ENCODE results near the gene VSX1.

Gene VSX1

DNA sequence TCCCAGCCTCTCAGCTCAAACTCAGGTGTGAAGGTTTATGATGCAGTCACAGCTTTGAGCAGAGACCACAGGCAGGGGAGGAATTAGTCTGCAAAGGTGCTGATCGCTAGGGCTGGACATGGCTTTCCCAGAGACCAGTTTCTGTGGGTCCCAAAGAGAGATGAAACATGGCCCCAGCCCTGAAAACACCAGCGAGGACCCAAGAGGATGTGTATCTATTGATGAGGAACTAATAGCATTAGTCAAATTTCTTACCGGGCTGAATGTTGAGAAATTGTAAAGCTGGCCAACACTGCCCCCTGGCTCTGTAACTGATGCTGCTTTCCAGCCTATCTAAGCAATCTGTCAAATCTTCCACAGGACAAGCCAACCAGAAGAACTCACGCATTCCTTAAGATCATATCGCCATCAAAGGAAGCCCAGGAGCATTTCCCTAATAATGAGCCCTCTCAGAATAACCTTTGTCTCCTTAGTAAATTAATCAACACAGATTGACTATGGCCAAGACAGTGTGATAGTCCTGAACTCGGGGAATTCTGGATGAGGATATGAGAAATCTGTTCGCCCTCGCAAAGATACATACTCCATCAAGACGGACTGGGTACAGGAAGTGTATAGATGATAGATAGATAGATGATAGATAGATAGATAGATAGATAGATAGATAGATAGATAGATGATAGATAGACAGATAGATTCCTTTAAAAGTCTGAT lies 16.2 kb downstream of the VSX1 start:
- DNase-seq (ENCODE audit: low read depth, low spot score), result no peak

DNA sequence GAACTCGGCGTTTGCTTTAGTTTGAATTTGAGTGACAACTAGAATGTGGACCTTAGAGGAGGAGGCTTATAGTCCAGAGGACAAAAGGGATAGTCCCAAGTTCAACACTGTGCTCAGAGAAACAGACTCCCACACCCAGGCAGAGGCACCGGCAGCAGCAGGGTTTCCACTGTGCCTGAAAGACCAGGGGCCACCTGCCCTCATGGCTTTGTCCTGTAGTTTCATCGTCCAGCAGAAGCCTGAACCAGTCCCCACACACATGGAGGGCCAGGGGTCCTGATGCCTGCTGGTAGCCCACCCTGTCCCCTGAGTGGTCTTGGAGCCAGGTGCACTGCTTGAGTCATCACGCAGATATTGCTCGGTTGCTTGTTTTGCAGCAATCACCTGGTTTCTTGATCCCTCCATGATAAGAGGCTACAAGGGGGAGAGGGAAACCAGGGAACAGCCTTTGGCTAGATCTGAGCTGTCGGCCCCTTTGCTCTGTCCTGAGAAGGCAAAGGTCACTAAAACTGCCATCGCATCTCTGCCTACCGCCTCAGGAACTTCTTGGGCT lies 16.8 kb downstream of the VSX1 start:
- no peak for DNase-seq (ENCODE audit: low read depth, low spot score)

DNA sequence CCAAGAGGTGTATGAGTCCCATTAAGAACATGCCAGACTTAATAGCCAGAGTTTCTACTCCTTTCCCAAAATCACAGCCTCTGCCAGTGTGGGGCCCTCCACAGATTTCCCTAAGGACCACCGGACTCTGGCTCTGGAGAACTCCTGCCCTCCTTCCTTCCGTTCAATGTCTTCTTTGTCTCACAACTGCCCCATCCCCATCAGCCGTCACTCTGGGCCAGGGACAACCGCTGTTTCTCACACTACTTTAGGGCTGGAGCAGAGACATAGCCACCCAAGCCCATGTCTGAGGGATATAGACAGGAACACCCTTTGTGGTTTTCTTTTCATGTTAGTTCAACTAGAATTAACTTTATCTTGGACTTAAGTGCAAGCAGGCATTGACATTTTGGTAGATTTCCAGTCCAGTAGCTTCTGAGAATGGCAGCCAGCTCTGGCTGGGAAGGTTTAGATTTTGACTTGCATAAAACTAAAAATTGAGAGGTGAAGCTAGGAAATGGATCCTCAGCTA lies 17.3 kb downstream of the VSX1 start:
- DNase-seq (ENCODE audit: low read depth, low spot score), result no peak

DNA sequence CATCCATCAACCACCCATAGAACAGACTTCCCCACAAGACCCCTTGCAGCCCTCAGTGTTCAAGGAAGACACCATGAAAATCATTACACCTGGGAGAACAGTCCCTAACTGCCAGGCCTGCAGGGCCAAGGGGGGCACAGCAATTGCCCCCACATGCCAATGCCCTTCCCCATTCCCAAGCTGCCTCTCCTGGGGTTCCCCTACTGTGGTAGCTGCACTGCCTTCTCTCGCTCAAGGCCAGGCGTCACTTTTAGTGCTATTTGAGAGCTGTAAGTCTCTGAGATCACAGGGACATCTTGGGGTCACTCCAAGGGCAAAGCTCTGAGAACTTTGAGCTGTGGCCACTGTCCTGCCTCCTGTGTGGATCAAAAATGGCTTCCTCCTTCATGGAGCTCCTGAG lies 18.0 kb downstream of the VSX1 start:
- DNase-seq (ENCODE audit: low read depth, low spot score), result no peak

DNA sequence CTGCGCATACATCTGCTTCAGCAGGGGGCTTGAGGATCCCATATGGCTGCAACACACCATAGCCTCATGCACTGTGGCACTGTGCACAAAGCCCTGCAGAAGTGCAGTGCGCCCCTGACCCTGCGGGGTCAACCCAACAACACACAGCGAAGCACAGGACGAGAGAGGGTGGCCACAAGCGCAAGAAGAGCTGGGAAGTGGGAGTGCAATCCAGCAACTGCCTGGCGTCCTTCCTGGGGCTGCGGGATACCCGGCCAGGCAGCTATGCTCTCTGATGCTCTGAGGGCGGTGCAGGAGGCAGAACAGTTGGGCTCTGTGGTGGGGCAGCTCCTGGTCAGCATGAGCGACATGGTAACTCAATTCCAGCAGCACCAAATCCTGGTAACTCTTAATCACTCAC lies 18.4 kb downstream of the VSX1 start:
- DNase-seq (ENCODE audit: low read depth, low spot score), result no peak

DNA sequence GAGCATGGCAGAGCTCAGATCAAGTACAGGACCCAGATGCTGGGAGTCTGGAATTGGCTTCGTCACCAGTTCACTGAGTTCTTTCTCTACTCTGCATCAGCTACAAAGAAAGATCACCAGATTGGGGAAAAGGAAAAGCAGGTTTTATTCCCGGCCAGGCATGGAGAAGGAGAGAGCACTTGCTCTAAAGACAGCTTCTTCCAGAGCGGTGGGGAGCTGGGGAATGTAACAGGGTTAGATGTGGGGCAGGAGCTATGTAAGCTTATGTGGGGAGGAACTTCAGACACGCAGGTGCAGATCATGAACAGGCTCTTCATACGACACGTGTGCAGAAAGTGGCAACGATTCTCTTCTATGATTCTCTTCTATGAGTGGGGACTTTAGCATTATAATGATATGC lies 19.1 kb downstream of the VSX1 start:
- no peak for DNase-seq (ENCODE audit: low read depth, low spot score)

DNA sequence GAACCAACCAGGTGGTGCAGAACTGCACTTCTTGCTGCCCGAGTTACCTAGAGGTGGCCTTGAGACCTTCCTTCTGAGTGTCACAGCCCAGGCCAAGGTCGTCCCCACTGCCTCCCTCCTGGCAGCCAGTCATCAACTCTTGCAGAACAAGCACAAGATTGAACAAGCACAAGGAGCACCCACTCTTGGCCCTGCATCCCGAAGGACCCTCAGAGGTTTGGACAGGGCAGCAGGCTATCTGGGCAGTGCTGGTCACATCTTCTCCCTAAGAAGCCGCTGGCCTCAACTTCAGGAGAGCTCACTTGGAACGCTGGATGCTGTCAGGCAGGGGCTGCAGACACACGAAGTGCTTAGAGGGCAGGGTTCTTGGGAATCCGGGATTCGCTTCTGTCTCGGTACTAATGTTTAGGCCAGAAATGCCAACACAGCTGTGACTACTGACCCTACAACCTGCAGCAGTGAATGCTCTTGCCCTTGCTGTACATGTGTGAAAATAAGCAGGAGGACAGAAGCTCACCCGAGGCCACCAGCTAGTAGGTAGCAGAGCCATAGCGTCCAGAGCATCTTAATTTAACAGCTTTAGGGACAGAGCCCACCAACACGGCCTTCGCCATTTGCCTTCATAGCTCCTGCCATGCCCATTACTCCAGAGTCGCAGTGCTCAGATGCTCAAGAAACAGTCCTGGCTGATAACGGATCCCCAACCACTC lies 20.0 kb downstream of the VSX1 start:
- DNase-seq (ENCODE audit: low read depth, low spot score), result no peak

DNA sequence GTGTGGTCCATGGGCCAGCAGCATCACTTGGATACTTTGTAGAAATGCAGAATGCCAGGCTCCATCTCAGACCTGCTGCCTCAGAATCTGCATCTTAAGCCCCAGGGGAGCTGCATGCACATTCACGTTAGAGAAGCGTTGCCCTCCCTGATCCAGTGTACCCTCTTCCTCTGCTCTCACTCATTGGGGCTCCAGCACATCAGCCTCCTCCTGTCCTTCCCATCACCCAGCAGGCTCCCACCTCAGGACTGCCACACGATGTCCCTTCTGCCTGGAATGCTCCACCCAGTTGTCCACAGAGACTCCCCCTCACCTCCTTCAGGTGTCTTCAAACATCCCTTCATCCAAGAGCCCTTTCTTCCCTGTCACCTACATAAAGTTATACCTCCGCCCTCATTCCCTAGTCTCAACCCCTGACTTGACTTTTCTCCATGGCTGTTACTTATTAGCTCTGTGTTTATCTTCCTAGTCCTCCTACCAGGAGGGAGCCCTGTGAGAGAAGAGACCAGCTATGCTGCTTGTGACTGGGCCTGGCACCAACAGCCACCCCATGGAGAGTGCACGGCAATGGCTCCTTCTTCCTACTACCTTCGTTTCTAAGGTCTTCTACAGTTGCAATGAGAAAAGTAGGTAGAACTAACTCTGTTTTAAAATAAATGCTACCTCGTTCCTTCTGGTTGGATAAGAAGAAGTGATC lies 20.7 kb downstream of the VSX1 start:
- DNase-seq (ENCODE audit: low read depth, low spot score), result no peak

DNA sequence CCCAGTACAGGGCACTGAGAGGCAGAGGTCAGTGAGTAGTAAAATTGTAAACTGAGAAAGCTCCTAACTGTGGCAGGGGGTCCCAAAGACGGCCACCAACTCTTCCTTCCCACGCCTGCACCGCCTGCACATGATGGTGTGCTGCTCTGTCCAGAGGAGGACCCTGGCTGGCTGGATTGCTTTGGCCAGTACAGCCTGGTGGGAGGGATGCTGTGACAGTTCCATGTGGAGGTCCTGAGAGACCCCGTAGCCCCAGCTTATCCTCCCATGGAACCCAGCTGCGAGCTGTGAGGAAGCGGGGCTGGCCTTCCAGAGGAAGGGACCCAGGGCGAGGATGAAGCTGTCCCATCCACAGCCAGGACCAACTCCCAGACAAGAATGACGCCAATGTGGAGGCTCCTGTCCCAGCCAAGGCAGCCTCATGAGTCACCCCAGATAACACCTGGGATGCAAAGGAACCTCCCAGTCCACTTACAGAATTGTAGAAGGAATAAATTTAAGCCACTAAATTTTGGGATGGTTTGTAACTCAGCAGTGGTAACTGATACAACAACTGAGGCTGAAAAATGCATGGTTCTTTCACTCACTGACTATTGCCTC lies 22.0 kb downstream of the VSX1 start:
- no peak for DNase-seq (ENCODE audit: low read depth, low spot score)

DNA sequence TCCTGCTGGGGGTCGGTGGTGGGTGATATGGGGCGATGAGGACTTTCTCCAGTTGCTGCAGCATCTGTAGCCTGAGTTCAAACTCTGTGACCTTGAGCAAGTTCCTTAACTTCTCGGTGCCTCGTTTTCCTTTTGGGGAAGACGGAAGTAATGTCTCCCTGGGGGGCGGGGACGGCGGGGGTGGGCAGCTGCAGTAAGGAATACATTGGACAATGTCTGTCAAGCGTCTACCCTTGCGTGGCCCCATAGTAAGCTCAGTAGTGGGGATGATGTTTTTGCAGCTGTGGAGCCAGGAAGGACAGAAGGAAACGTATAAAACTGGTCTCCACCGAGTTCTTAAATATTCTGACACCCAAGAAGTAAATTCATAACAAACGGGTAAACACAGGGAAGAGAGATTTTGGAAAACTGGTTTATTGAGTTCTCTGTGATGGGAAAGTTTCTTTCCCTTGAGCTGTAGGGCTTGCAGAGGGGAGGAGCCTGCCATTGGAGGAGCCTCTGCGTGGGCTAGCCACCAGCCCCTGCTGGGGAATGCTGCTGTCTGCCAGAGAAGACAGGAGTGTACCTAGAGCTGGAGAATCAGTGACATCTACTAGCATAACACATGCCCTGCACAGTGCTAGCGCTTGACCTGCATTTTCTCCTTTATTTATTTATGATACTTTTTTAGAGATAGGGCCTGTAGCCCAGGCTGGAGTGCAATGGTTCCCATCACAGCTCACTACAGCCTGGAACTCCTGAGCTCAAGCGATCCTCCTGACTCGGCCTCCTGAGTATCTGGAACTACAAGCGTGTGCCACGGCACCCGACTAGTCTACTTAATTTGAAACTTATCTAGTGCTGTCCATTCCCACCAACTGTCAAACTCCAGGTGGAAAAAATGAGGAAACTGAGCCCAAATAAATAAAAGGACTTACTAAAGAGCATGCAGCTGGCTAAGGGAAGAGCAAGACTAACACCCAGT lies 22.8 kb downstream of the VSX1 start:
- no peak for DNase-seq (ENCODE audit: low read depth, low spot score)

DNA sequence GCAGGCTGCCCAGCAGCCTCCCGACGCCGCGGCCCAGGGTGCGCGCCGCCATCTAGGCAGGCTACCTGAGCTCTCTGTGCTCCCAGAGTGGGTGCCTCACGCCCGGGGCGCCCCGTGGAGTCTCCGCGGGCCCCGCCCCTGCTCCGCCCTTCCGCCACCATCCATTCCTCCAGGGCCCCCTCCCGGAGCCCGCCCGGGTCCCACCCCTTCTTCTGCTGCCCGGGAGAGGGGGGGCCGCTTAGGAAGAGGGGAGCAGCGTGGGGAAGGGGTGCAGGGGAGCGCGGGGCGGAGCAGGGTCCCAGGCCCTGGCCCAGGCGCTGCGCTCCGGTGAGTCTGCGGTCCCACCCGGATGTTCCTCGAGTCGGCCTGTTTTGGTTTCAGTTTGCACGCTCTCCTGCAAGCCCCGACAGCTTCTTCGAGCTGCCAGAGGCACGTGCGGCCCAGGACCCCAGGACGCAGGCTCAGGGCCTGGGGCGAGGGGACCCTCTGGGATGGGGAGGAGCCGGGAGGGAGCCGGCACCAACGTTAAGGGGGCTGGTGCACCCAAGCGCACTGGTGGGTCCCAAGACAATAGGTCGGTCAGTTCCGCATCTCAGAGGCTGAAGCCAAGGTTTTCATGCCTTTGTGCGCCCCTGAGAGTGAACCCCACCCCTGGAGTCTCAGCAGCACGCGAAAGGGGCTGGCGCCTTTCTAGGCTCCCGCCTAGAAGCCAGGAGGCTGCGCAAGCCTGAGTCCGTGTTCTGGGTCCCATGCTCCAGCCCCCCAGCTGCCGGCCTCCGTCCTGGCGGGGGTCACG lies 23.7 kb downstream of the VSX1 start, which contains the start of gene ACSS1:
Gene ACSS1, minus strand, starts transcription at position 89 of the 796 bp plus-strand sequence. Its CDS starts 37 bp downstream, at position 52.
- DNase-seq (ENCODE audit: low read depth, low spot score), result peak; percentile 46

DNA sequence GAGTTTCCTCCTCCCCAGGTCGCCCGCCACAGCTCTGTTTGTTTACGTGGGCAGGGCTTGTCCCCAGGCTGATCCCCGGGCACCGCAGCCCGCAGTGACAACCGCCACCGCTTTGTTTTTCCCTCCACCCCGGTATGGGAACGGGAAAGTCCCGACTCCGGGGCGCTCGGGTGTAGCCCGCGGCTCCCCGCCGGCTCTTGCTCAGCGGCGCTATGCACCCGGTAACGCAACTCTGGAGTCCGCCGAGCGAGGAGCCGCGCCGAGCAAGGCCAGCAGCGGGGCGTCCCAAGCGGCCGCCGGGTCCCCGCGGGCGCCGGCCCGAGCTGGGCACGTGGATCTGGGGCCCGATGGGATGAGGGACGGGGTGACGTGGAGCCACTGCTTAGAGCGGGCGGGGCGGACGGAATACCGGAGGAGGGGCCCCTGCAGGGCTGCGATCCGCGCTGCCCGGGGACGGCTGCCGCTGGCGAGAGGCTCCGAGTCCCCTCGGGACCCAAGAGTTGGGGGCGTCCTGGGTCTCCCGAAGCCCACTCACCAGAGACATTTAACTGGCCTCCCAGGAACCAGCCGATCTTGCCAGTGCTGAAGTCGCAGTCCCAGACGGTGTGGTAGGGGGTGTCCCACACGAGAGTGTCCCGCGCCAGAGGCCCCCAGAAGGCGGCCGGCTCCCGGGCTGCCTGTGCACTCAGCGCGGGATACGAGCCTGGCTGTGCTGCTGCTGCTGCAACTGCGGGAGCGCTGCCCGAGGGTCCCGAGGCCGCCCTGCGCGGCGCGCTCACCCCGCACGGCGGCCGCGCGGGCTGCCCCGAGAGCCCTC lies 24.5 kb downstream of the VSX1 start:
- peak; percentile 43 for DNase-seq (ENCODE audit: low read depth, low spot score)

DNA sequence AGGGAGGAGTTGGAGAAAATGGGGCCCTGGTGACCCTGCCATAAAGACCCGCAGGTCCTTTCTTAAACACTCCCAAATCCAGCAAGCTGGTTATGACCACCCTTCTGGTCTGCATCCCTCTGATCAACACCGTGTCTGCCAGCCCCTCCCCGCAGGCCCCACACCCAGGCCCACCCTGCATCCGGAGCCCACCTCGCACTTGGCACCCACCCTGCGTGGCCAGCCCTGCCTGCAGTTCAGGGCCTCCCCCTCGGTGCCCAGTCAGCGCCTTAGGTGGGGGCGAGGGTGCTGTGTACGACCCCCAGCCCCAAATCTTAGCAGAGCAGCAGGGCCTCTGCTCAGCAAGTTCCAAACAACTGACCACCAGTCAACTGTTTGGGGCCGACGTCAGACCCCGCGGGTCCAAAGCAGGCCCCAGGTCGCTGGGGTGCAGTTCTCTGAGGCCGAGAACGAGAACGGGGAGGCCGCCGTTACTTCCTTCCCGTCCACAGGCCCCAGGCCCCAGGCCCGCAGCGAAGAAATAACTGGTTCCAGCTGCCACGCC lies 25.2 kb downstream of the VSX1 start:
- no peak for DNase-seq (ENCODE audit: low read depth, low spot score)

DNA sequence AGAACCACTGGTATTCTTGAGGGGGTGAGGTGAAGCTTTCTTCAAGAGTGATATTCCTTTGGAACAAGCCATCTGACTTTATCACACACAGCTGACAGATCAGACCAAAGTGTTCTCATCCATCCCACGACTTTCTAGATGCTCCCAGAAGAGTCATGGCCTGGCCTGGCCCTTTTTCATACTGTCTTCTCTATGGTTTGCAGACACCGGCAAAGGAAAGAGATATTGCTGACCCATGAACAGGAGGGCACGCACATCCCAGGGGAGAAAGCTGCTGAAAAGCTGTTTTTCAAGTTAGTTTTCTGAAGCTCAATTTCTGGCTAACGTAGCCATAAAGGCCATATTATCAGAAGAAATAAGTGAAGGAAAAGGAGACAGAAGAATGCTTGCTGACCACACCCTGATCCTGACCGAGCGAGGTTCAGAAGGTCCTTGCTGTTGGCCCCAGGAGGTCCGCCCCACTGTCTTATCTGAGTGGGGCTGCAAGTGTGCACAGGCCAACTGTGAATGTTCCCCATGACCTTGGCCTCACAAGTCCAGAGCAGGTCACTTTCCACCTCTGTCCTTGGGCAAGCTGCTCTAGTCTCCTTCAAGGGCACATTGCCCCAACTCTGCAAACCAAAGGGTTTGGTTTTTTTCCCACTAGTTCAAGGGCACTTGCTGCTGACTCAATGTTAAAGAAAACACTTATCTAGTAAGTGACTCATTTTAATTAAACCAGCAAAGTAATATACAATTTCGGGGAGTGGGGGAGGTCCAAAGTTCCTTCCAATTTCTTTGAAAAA lies 26.0 kb downstream of the VSX1 start:
- DNase-seq (ENCODE audit: low read depth, low spot score), result no peak

DNA sequence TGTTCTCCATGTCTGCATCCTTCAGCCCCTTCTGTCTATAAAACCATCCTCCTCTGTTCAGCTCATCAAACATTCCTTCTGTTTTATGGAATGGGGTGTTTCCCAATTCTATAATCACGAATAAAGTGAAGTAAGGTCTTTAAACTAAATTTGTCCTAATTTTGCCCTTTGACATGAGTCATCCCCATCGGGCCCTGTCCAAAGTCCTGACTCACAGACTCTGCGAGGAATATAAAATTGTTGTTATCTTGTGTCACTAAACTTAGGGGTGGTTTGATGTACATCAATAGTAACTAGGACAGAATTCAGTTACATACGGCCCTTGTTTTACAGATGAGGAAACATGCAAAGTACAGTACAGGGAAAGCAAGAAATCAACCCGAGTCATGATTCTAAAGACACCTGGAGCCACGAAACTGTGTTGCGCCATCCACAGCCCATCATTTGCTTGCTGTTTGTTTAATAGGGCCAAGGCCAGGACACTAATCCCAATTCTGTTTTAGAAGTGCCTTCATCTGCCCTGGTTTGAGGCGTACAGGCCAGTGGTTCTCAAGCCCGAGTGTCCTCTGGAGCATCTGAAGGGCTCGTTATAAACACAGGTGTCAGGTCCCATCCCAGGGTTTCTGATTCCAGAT lies 26.8 kb downstream of the VSX1 start:
- DNase-seq (ENCODE audit: low read depth, low spot score), result no peak

DNA sequence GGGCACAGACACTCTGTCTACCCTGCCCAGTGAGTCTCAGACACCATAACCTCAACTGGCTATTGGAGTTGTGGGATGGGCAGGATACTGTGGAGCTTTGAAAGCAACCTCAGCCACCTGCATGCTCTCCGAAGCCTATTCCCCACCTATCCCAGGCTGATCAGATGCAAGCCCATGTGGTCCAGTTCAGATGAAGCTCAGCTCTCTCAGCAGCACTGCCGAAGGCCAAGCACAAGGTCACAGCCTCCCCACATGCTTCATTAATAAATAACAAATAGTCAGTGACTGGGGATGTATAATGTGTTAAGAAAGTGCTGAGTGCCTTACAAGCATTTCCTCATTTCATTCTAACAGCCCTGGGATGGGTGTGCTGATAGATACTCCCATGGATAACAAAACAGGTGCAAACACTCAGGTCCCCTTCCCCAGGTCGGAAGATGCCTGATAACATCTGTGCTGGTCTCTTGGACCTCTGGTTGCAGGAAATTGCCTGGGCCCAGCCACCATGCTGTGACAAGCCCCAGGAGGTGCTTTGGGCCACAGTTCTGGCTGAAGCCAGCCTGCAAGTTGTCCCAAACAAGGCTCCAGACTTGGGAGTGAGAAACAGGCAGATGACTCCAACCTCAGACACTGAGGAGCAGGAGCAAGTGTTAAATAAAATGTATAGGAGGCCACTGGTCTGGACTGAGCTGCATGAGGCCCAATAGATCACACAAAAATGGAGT lies 27.7 kb downstream of the VSX1 start:
- no peak for DNase-seq (ENCODE audit: low read depth, low spot score)

All from activated CD4-positive, CD25-positive, alpha-beta regulatory T cell treated with anti-CD3 and anti-CD28 coated beads, Interleukin-2, amount 50 U/mL, for 16 hours (primary cell).